22Rv1 (cell line): ENCODE data around the gene ANO2.

Source experiments
- H3K27ac ChIP-seq: fragments of 450-650 bp; 2 replicates; pipeline ENCODE4 v1.5.1; 2017
- CTCF ChIP-seq: fragments of 450-650 bp; IDR thresholded peaks from 2 replicates; pipeline ENCODE4 v1.5.1; 2017; ENCODE audit warnings: mild to moderate bottlenecking
- ZFX ChIP-seq: fragments of 450-650 bp; IDR thresholded peaks from 2 replicates; pipeline ENCODE4 v1.6.1; 2017; ENCODE audit warnings: antibody characterized with exemption, borderline replicate concordance

ANO2 gene

DNA sequence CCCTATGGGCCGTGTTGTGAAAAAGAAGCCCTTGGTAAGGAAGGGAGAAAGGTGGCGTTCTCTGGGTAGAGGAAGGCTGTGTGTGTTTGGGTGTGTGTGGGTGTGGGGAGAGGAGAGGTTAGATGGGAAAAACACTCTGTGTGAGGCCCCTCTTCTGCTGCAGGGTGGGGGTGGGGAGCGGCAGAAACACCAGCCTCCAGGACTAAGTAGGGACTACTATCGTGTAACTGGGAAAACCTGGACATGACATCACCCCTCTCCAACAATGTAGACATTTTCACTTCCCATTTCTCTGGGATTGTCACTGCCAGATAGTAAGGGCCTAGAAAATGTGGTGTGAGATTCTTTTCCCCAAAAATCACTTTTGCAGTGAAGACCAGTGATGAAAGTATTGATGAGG, 308.2 kb downstream of the ANO2 start:
- TF ChIP-seq CTCF (no peak), ZFX (no peak)
- no peak overlapping the region for H3K27ac ChIP-seq

- TF ChIP-seq ZFX = no peak
- TF ChIP-seq CTCF = no peak
- no peak overlapping the region for H3K27ac ChIP-seq
These were observed 312.0 kb downstream of the ANO2 start for GRCh38 chr12:5633106-5633505.

DNA sequence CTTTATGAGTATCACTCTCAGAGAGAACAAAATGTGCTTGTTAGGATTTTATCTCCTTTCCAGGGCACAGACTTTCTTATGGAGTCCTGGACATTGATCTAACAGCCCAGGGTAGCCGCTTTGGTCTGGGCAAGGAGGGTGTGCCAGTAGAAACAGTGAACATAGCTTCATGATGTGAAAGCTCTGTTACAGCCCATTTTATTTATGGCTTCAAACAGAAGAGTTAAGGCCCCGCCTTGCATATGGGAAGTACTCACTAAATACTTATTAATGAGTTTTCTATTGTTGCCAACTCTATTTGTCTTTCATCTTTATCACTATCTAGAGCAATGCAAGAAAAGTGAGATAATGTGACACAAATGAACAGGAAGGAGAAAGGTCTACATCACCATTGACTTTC, 312.6 kb downstream of the ANO2 start:
- TF ChIP-seq CTCF (no peak), ZFX (no peak)
- H3K27ac ChIP-seq = no peak overlapping the region

GRCh38 chr12:5631497-5631896, 313.6 kb downstream of the ANO2 start:
- TF ChIP-seq ZFX (no peak), CTCF (no peak)
- no peak overlapping the region for H3K27ac ChIP-seq

GRCh38 chr12:5630726-5631125, 314.3 kb downstream of the ANO2 start:
- H3K27ac ChIP-seq = no peak overlapping the region
- TF ChIP-seq CTCF (no peak), ZFX (no peak)

DNA sequence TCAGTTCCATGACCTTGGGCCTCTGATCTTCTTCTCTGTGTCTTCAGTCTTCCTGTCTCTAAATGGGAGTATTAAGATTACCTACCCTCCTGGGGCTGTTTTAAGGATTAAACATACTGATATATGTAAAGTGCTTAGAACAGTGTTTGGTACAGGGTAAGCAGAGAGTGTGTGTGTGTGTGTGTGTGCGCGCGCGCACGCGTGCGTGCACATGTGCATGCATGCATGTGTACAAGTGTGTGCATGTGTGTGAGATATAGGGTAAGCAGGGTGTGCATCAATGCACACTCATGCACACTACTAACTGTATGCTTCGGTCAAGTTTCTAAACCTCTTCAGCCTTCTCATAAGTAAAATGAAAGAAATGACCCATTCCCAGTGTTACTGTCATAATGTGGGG, 316.6 kb downstream of the ANO2 start:
- TF ChIP-seq ZFX = no peak
- TF ChIP-seq CTCF = no peak

DNA sequence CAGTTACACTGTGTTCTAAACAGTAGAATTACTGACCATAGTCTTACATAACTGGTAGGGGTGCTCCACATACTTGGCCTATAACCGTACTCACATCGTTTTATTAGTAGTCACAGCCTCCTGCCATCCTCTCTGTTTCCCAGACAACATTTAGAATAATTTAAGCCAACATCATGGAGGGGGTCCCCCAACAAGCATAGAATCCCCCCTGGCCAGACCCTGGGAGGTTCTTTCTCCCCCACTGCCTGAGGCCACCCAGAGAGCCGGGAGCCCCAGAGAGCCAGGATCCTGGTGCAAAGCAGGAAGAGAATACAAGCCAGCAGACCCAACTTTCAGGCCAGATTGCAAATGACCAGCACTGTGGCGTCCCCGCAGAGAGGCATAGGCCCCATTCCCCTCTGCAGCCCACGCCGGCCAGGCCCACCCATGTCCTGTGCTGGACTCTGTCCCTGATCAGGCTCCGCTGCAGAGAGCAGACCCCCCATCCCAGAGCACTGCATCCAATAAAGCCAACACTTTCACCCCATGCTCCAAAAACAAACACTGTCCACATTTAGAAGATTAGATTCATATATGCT, 317.9 kb downstream of the ANO2 start:
- TF ChIP-seq ZFX (no peak), CTCF (no peak)
- no peak overlapping the region for H3K27ac ChIP-seq

More for the DNA sequence above, 316.6 kb downstream of the ANO2 start:
- H3K27ac ChIP-seq = no peak overlapping the region
